NCI-H82 (cell line): ENCODE results near the gene ASPDH.
A peak's percentile ranks its signal among the peaks of the same experiment; 100 is the strongest.

ENCODE experiments used
- DNase-seq: peaks from one replicate; lab custom pipeline; 2025; lab: John Stamatoyannopoulos, UW

Gene ASPDH

GRCh38 chr19:50496189-50497021 is 17.3 kb downstream of the ASPDH start:
- DNase-seq, result no peak

GRCh38 chr19:50495020-50495531 is 18.6 kb downstream of the ASPDH start:
- no peak for DNase-seq

- DNase-seq, result no peak
Measured at GRCh38 chr19:50494186-50495019, 19.3 kb downstream of the ASPDH start.

- no peak for DNase-seq
Measured at GRCh38 chr19:50493171-50493570, 20.5 kb downstream of the ASPDH start.

- no peak for DNase-seq
Measured at GRCh38 chr19:50492303-50493052, 21.2 kb downstream of the ASPDH start.

- DNase-seq, result no peak
Measured at GRCh38 chr19:50490991-50491472, 22.7 kb downstream of the ASPDH start.

- DNase-seq, result no peak
Measured at GRCh38 chr19:50490411-50490811, 23.3 kb downstream of the ASPDH start.

GRCh38 chr19:50489461-50490011 is 24.2 kb downstream of the ASPDH start:
- no peak for DNase-seq

GRCh38 chr19:50488389-50489194 is 25.1 kb downstream of the ASPDH start:
- no peak for DNase-seq

- DNase-seq, result peak; percentile 60
Measured at GRCh38 chr19:50486823-50487515, 26.7 kb downstream of the ASPDH start.

- DNase-seq, result no peak
Measured at GRCh38 chr19:50485284-50485955, 28.3 kb downstream of the ASPDH start.

- DNase-seq, result no peak
Measured at GRCh38 chr19:50482916-50483315, 30.8 kb downstream of the ASPDH start.

- no peak for DNase-seq
Measured at GRCh38 chr19:50482271-50482855, 31.4 kb downstream of the ASPDH start.

GRCh38 chr19:50481351-50482149 is 32.2 kb downstream of the ASPDH start:
- DNase-seq, result no peak

GRCh38 chr19:50480281-50481111 is 33.2 kb downstream of the ASPDH start:
- DNase-seq, result no peak

- no peak for DNase-seq
Measured at GRCh38 chr19:50479761-50480251, 33.9 kb downstream of the ASPDH start.
